ENCODE measurements around the gene TOMM40L.

The TOMM40L gene

GRCh38 chr1:161259765-161260164 is 33.9 kb downstream of the TOMM40L start:
- DNase-seq (ENCODE audit: low read depth) = no peak
- TF ChIP-seq, protein P1, sequence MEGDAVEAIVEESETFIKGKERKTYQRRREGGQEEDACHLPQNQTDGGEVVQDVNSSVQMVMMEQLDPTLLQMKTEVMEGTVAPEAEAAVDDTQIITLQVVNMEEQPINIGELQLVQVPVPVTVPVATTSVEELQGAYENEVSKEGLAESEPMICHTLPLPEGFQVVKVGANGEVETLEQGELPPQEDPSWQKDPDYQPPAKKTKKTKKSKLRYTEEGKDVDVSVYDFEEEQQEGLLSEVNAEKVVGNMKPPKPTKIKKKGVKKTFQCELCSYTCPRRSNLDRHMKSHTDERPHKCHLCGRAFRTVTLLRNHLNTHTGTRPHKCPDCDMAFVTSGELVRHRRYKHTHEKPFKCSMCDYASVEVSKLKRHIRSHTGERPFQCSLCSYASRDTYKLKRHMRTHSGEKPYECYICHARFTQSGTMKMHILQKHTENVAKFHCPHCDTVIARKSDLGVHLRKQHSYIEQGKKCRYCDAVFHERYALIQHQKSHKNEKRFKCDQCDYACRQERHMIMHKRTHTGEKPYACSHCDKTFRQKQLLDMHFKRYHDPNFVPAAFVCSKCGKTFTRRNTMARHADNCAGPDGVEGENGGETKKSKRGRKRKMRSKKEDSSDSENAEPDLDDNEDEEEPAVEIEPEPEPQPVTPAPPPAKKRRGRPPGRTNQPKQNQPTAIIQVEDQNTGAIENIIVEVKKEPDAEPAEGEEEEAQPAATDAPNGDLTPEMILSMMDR (IDR thresholded peaks at IDR 0.05; ENCODE audit: low read length, missing control alignments) = no peak
- no peak overlapping the region for H3K4me3 ChIP-seq (replicated peaks; ENCODE audit: low read depth, low read length)

GRCh38 chr1:161260376-161261260 is 34.8 kb downstream of the TOMM40L start:
- TF ChIP-seq, protein P1 (IDR thresholded peaks at IDR 0.05; ENCODE audit: low read length, missing control alignments) = no peak
- DNase-seq (ENCODE audit: low read depth) = no peak
- H3K4me3 ChIP-seq (replicated peaks; ENCODE audit: low read depth, low read length) = no peak overlapping the region

GRCh38 chr1:161261261-161262235 is 35.7 kb downstream of the TOMM40L start:
- TF ChIP-seq, protein P1 (IDR thresholded peaks at IDR 0.05; ENCODE audit: low read length, missing control alignments) = no peak
- DNase-seq (ENCODE audit: low read depth) = peak; percentile 10
- no peak overlapping the region for H3K4me3 ChIP-seq (replicated peaks; ENCODE audit: low read depth, low read length)

GRCh38 chr1:161265305-161265704 is 39.4 kb downstream of the TOMM40L start:
- TF ChIP-seq, protein P1 (IDR thresholded peaks at IDR 0.05; ENCODE audit: low read length, missing control alignments) = no peak
- DNase-seq (ENCODE audit: low read depth) = no peak
- H3K4me3 ChIP-seq (replicated peaks; ENCODE audit: low read depth, low read length) = no peak overlapping the region

- TF ChIP-seq, protein P1 (IDR thresholded peaks at IDR 0.05; ENCODE audit: low read length, missing control alignments) = no peak
- no peak overlapping the region for H3K4me3 ChIP-seq (replicated peaks; ENCODE audit: low read depth, low read length)
- no peak for DNase-seq (ENCODE audit: low read depth)
These were observed 40.3 kb downstream of the TOMM40L start for GRCh38 chr1:161266202-161266601.

GRCh38 chr1:161266836-161267235 is 41.0 kb downstream of the TOMM40L start:
- TF ChIP-seq, protein P1 (IDR thresholded peaks at IDR 0.05; ENCODE audit: low read length, missing control alignments) = no peak
- no peak for DNase-seq (ENCODE audit: low read depth)
- H3K4me3 ChIP-seq (replicated peaks; ENCODE audit: low read depth, low read length) = no peak overlapping the region
